ENCODE measurements around the gene COLGALT1.

The COLGALT1 gene

DNA sequence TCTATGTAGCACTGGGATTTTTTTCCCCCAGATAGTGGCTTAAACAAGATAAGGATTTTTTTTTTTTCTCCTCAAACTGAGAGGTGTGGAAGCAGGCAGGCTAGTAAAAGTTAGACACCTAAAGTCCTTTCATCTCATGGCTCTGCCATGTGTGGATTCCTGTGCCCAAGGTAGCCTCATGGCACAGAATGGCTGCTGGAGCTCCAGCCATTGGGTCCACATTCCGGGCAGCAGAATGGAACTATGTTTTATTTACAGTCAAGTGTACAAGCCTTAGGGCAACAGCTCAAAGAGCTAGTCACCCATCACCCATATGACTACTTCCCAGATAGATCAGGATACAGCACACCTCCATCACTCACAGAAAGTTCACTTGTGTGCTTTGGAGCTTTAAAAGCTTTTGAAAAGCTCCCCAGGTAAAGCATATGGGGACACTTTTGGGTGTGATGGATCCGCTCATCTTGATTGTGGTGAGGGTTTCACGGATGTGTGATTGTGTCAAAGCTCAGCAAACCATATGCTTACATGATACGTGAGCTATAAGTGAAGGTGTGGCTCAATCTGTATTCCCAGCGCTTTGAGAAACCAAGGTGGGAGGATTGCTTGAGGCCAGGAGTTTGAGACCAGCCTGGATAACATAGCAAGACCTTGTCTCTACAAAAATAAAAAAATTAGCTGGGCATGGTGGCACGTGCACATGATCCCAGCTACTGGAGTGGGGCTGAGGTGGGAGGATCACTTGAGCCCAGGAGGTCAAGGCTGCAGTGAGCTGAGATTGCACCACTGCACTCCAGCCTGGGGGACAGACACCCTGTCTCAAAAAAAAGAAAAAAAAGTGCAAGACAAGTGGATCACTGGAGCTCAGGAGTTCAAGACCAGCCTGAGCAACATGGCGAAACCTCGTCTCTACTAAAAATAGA is 25.9 kb upstream of the COLGALT1 start:
- Histone ChIP-seq H3K27ac (no peak overlapping the region), H3K79me2 (ENCODE audit: insufficient read depth, low read depth) (no peaks in the 10 kb centered on the region), H4K20me1 (ENCODE audit: insufficient read depth) (no peaks in the 10 kb centered on the region), H3K4me3 (IDR thresholded peaks at IDR 0.05; ENCODE audit: insufficient read depth, low read depth, low read length) (no peak overlapping the region), H3K27me3 (ENCODE audit: insufficient read depth, low read depth) (peaks cover 80% of the 10 kb centered on the region), H3K4me1 (ENCODE audit: low read depth, poor library complexity, severe bottlenecking) (peaks cover 25% of the 10 kb centered on the region), H3K4me2 (no peak overlapping the region), H3K36me3 (ENCODE audit: insufficient read depth) (no peaks in the 10 kb centered on the region), H3K9ac (no peak overlapping the region), H2AFZ (ENCODE audit: low read depth) (no peak overlapping the region)
- no peak for TF ChIP-seq CTCF (conservative IDR thresholded peaks at IDR 0.05; ENCODE audit: low read depth, low read length)

GRCh38 chr19:17530586-17530985 is 24.9 kb upstream of the COLGALT1 start:
- no peak for TF ChIP-seq CTCF (conservative IDR thresholded peaks at IDR 0.05; ENCODE audit: low read depth, low read length)
- H3K4me3 ChIP-seq (IDR thresholded peaks at IDR 0.05; ENCODE audit: insufficient read depth, low read depth, low read length) = no peak overlapping the region
- peaks cover 73% of the 10 kb centered on the region for H3K27me3 ChIP-seq (ENCODE audit: insufficient read depth, low read depth)
- no peak overlapping the region for H2AFZ ChIP-seq (ENCODE audit: low read depth)
- no peaks in the 10 kb centered on the region for H3K36me3 ChIP-seq (ENCODE audit: insufficient read depth)
- no peak overlapping the region for H3K4me2 ChIP-seq
- H3K27ac ChIP-seq = no peak overlapping the region
- H4K20me1 ChIP-seq (ENCODE audit: insufficient read depth) = no peaks in the 10 kb centered on the region
- H3K79me2 ChIP-seq (ENCODE audit: insufficient read depth, low read depth) = no peaks in the 10 kb centered on the region
- H3K9ac ChIP-seq = no peak overlapping the region
- peaks cover 31% of the 10 kb centered on the region for H3K4me1 ChIP-seq (ENCODE audit: low read depth, poor library complexity, severe bottlenecking)

DNA sequence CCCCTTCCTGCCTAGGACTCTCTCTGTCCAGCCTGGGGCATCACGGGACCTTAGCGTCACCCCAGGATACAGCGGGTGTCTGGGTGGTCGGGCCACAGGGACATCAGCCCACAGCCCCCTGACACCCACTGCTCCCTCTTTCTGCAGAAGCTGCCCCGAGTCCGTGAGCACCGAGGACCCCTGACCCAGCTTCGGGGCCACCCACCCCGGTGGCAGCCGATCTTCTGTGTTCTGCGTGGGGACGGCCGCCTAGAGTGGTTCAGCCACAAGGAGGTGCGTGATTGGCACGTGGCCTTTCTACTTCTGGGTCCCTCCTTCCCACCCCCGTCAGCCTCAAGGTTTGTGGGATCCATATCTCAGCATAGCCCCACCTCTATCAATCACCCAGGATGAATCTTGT is 23.3 kb upstream of the COLGALT1 start:
- H3K4me1 ChIP-seq (ENCODE audit: low read depth, poor library complexity, severe bottlenecking) = peaks cover 19% of the 10 kb centered on the region
- H3K9ac ChIP-seq = no peak overlapping the region
- no peaks in the 10 kb centered on the region for H3K36me3 ChIP-seq (ENCODE audit: insufficient read depth)
- H4K20me1 ChIP-seq (ENCODE audit: insufficient read depth) = no peaks in the 10 kb centered on the region
- TF ChIP-seq CTCF (conservative IDR thresholded peaks at IDR 0.05; ENCODE audit: low read depth, low read length) = no peak
- peaks cover 73% of the 10 kb centered on the region for H3K27me3 ChIP-seq (ENCODE audit: insufficient read depth, low read depth)
- H3K4me3 ChIP-seq (IDR thresholded peaks at IDR 0.05; ENCODE audit: insufficient read depth, low read depth, low read length) = no peak overlapping the region
- H3K27ac ChIP-seq = no peak overlapping the region
- H3K4me2 ChIP-seq = no peak overlapping the region
- no peaks in the 10 kb centered on the region for H3K79me2 ChIP-seq (ENCODE audit: insufficient read depth, low read depth)
- no peak overlapping the region for H2AFZ ChIP-seq (ENCODE audit: low read depth)

DNA sequence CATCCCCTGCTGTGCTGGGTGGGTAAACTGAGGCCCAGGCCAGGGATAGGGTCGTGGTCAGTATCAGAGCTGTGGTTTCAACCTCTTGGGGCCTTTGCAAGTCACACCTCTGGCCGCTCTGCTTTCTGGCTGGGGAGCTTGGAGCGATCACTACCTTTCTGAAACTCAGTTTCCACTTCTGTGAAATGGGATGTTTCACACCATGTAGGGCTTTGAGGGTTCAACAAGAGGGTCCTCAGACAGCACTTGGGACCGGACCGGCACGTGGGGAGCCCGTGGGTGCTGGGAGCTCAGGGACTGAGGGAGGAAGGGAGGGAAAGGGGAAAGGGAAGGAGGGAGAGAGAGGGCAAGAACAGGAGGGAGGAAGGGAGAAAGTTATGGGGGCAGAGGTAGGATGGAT is 22.9 kb upstream of the COLGALT1 start:
- no peak overlapping the region for H3K27ac ChIP-seq
- no peaks in the 10 kb centered on the region for H4K20me1 ChIP-seq (ENCODE audit: insufficient read depth)
- H3K36me3 ChIP-seq (ENCODE audit: insufficient read depth) = no peaks in the 10 kb centered on the region

More for the DNA sequence above, 22.9 kb upstream of the COLGALT1 start:
- Histone ChIP-seq H3K4me2 (no peak overlapping the region), H3K4me3 (IDR thresholded peaks at IDR 0.05; ENCODE audit: insufficient read depth, low read depth, low read length) (no peak overlapping the region), H3K27me3 (ENCODE audit: insufficient read depth, low read depth) (peaks cover 75% of the 10 kb centered on the region), H3K4me1 (ENCODE audit: low read depth, poor library complexity, severe bottlenecking) (peaks cover 17% of the 10 kb centered on the region), H3K9ac (no peak overlapping the region), H3K79me2 (ENCODE audit: insufficient read depth, low read depth) (no peaks in the 10 kb centered on the region), H2AFZ (ENCODE audit: low read depth) (no peak overlapping the region)
- TF ChIP-seq CTCF (conservative IDR thresholded peaks at IDR 0.05; ENCODE audit: low read depth, low read length) = no peak
